Loucy (cell line): ENCODE results near the gene ATP9A.

Source experiments
- H2AFZ ChIP-seq: fragments of 200-600 bp; sonication (generic); 2 replicates; pipeline ENCODE4 v1.6.0; 2016; ENCODE audit warnings: antibody characterized with exemption, mild to moderate bottlenecking, low read length, moderate library complexity
- H3F3A ChIP-seq: fragments of 200-600 bp; 2 replicates; pipeline ENCODE4 v1.6.0; 2016; ENCODE audit warnings: antibody characterized with exemption, low read depth, mild to moderate bottlenecking
- H3K27me3 ChIP-seq: fragments of 200-600 bp; sonication (generic); 2 replicates; pipeline ENCODE4 v1.6.1; 2014; ENCODE audit warnings: low read length, mild to moderate bottlenecking; ENCODE audit not compliant: insufficient read depth, poor library complexity, severe bottlenecking
- H3K36me3 ChIP-seq: fragments of 200-600 bp; sonication (generic); 2 replicates; pipeline ENCODE4 v1.6.1; 2016; ENCODE audit warnings: low read length; ENCODE audit not compliant: insufficient read depth
- H3K4me1 ChIP-seq: fragments of 200-600 bp; sonication (generic); 2 replicates; pipeline ENCODE4 v1.5.1; 2014; ENCODE audit warnings: low read length, mild to moderate bottlenecking; ENCODE audit not compliant: insufficient read depth, poor library complexity, severe bottlenecking
- H3K4me2 ChIP-seq: fragments of 200-600 bp; sonication (generic); 2 replicates; pipeline ENCODE4 v1.6.0; 2014; ENCODE audit warnings: antibody characterized with exemption, low read length, low read depth, mild to moderate bottlenecking; ENCODE audit not compliant: poor library complexity, severe bottlenecking
- H3K4me3 ChIP-seq: fragments of 200-600 bp; sonication (generic); 2 replicates; pipeline ENCODE4 v1.5.1; 2014; ENCODE audit warnings: low read length, mild to moderate bottlenecking, mixed read lengths; ENCODE audit not compliant: poor library complexity, severe bottlenecking
- H3K79me2 ChIP-seq: fragments of 200-600 bp; sonication (generic); 2 replicates; pipeline ENCODE4 v1.6.1; 2014; ENCODE audit warnings: low read length; ENCODE audit not compliant: insufficient read depth
- H3K9ac ChIP-seq: fragments of 200-600 bp; sonication (generic); 2 replicates; pipeline ENCODE4 v1.6.0; 2014; ENCODE audit warnings: mild to moderate bottlenecking, low read depth, low read length, moderate library complexity; ENCODE audit not compliant: poor library complexity, severe bottlenecking
- H3K9me2 ChIP-seq: fragments of 200-600 bp; sonication (generic); replicated peaks from 2 replicates; pipeline ENCODE4 v1.6.1; 2016; ENCODE audit warnings: low read depth, low read length, mixed read lengths
- H3K9me3 ChIP-seq: fragments of 200-600 bp; sonication (generic); 2 replicates; pipeline ENCODE4 v1.6.1; 2014; ENCODE audit warnings: mild to moderate bottlenecking, antibody characterized with exemption, low read length, low read depth; ENCODE audit not compliant: insufficient read depth
- H4K20me1 ChIP-seq: fragments of 200-600 bp; sonication (generic); 2 replicates; pipeline ENCODE4 v1.6.0; 2014; ENCODE audit warnings: antibody characterized with exemption, low read length, mild to moderate bottlenecking; ENCODE audit not compliant: insufficient read depth, poor library complexity, severe bottlenecking
- EZH2phosphoT487 ChIP-seq: fragments of 200-600 bp; IDR thresholded peaks from 2 replicates; pipeline ENCODE4 v1.6.1; 2018; ENCODE audit warnings: antibody characterized with exemption, mild to moderate bottlenecking, moderate library complexity, borderline replicate concordance
- TF ChIP-seq, protein P1 (sequence below): fragments of 200-600 bp; sonication (generic); conservative IDR thresholded peaks from 2 replicates; pipeline ENCODE4 v1.5.1; 2014; ENCODE audit warnings: mild to moderate bottlenecking, antibody characterized with exemption, low read length

The ATP9A gene

DNA sequence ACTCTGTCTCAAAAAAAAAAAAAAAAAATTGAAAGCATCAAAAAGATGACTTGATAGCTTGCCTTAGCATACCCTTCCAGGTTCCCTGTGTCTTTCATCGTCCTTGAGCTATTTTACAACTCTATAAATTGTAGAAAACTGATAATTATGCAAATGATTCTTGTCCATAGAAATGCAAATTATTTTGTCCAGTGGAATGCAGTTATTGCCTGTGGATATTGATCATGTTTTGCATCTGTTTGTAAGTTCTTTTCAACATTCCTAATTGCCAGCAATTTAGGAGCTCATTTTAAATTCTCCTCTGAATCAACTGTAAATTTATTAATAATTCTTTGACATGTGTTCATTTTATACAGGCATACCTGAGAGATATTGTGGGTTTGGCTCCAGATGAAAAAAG is 7.1 kb upstream of the ATP9A start:
- no peaks in the 10 kb centered on the region for H3F3A ChIP-seq
- no peak overlapping the region for H3K4me3 ChIP-seq
- H3K9me2 ChIP-seq, result no peaks in the 10 kb centered on the region
- H2AFZ ChIP-seq, result no peak overlapping the region
- H3K27me3 ChIP-seq, result no peaks in the 10 kb centered on the region
- H3K4me1 ChIP-seq, result no peaks in the 10 kb centered on the region
- no peak overlapping the region for H3K4me2 ChIP-seq
- TF ChIP-seq, protein P1, sequence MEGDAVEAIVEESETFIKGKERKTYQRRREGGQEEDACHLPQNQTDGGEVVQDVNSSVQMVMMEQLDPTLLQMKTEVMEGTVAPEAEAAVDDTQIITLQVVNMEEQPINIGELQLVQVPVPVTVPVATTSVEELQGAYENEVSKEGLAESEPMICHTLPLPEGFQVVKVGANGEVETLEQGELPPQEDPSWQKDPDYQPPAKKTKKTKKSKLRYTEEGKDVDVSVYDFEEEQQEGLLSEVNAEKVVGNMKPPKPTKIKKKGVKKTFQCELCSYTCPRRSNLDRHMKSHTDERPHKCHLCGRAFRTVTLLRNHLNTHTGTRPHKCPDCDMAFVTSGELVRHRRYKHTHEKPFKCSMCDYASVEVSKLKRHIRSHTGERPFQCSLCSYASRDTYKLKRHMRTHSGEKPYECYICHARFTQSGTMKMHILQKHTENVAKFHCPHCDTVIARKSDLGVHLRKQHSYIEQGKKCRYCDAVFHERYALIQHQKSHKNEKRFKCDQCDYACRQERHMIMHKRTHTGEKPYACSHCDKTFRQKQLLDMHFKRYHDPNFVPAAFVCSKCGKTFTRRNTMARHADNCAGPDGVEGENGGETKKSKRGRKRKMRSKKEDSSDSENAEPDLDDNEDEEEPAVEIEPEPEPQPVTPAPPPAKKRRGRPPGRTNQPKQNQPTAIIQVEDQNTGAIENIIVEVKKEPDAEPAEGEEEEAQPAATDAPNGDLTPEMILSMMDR, result no peak
- no peak for TF ChIP-seq EZH2phosphoT487
- H3K79me2 ChIP-seq, result no peaks in the 10 kb centered on the region
- no peaks in the 10 kb centered on the region for H4K20me1 ChIP-seq
- H3K9ac ChIP-seq, result no peak overlapping the region
- H3K36me3 ChIP-seq, result no peaks in the 10 kb centered on the region
- H3K9me3 ChIP-seq, result peaks cover 3% of the 10 kb centered on the region; the same call in 1 of the 2 replicates

DNA sequence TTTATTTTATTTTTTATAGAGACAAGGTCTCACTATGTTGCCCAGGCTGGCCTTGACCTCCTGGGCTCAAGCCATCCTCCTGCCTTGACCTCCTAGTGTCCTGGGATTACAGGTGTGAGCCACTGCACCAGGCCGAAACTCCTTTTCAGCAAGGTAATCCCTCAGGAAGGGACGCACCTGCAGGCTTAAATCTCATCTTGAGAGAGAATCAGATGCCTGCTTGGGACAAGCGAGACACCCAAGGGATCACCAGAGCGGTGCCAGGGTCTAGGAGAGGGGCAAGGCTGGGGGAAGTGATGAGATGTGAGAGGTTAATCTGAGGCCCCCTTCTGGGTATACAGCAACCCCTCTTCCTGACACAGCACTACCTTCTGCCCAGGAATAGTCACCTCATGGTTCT is 4.0 kb upstream of the ATP9A start:
- Histone ChIP-seq H3F3A (no peaks in the 10 kb centered on the region), H3K79me2 (no peaks in the 10 kb centered on the region), H3K36me3 (no peaks in the 10 kb centered on the region), H3K9me3 (no peaks in the 10 kb centered on the region), H3K9ac (no peak overlapping the region), H3K27me3 (no peaks in the 10 kb centered on the region), H3K4me1 (no peaks in the 10 kb centered on the region), H4K20me1 (no peaks in the 10 kb centered on the region), H3K4me3 (no peak overlapping the region), H3K4me2 (no peak overlapping the region), H3K9me2 (no peaks in the 10 kb centered on the region), H2AFZ (no peak overlapping the region)
- TF ChIP-seq, protein P1, result no peak
- TF ChIP-seq EZH2phosphoT487, result no peak

DNA sequence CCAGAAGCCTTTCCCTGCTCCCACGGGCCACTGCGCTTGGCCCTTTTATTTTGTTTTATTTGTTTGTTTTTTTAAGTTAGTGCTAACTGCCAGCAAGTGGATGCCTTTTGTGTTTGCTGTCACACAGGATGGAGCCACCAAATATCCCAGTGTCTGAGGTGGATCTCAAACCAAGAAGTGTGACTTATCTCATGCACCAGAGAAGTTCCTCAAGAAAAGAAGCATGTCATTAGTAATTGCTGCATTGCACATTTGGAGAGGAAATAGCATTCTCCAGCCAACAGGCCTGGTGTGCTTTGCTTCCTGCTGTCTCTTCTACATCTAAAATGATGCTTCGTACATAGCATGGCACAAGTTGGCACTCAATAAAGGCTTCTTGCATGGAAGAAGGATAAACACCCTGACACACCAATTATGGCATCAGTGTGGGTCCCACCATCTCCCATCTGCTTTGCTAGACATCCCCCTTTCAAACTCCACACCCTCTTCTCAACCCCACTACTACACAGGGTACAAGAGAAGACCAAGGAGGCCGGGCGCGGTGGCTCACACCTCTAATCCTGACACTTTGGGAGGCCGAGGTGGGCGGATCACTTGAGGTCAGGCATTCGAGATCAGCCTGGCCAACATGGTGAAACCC is 1.9 kb upstream of the ATP9A start:
- no peaks in the 10 kb centered on the region for H3F3A ChIP-seq
- no peaks in the 10 kb centered on the region for H3K36me3 ChIP-seq
- no peaks in the 10 kb centered on the region for H4K20me1 ChIP-seq
- no peak overlapping the region for H2AFZ ChIP-seq
- H3K4me3 ChIP-seq, result no peak overlapping the region
- no peak overlapping the region for H3K9ac ChIP-seq
- H3K27me3 ChIP-seq, result no peaks in the 10 kb centered on the region
- no peak overlapping the region for H3K4me2 ChIP-seq
- no peaks in the 10 kb centered on the region for H3K9me2 ChIP-seq
- H3K79me2 ChIP-seq, result no peaks in the 10 kb centered on the region
- H3K4me1 ChIP-seq, result no peaks in the 10 kb centered on the region
- no peaks in the 10 kb centered on the region for H3K9me3 ChIP-seq
- no peak for TF ChIP-seq EZH2phosphoT487
- TF ChIP-seq, protein P1, result no peak
